ENCODE results near the gene ESRRB. TPM values are rescaled to one million over a fixed set of nuclear protein-coding genes. Genes with fewer than 3 reads are reported as not detected.

Gene ESRRB
- total RNA-seq, 1 experiment from 2014 or later, result 1.6 TPM

- no peak for TF ChIP-seq FOXJ3 (CRISPR knock-in tag; IDR thresholded peaks at IDR 0.05; ENCODE audit: borderline replicate concordance)
- TF ChIP-seq ARID4B (CRISPR knock-in tag; IDR thresholded peaks at IDR 0.05; ENCODE audit: borderline replicate concordance), result no peak
- TF ChIP-seq ATF2 (CRISPR knock-in tag; IDR thresholded peaks at IDR 0.05; ENCODE audit: borderline replicate concordance, low read depth), result no peak
- TF ChIP-seq JAZF1 (CRISPR knock-in tag; IDR thresholded peaks at IDR 0.05), result no peak
- no peak for TF ChIP-seq PRDM15 (CRISPR knock-in tag; IDR thresholded peaks at IDR 0.05)
- no peak for TF ChIP-seq GRHL2 (CRISPR knock-in tag; IDR thresholded peaks at IDR 0.05; ENCODE audit: insufficient replicate concordance, severe bottlenecking)
- no peak for TF ChIP-seq CREM (CRISPR knock-in tag; IDR thresholded peaks at IDR 0.05)
- no peak for TF ChIP-seq ZNF121 (CRISPR knock-in tag; IDR thresholded peaks at IDR 0.05)
- no peak for TF ChIP-seq ZNF416 (CRISPR knock-in tag; IDR thresholded peaks at IDR 0.05)
- no peak for TF ChIP-seq NR1H2 (CRISPR knock-in tag; IDR thresholded peaks at IDR 0.05)
- TF ChIP-seq IRF2 (CRISPR knock-in tag; IDR thresholded peaks at IDR 0.05; ENCODE audit: borderline replicate concordance, low read depth), result no peak
- TF ChIP-seq MXD4 (CRISPR knock-in tag; IDR thresholded peaks at IDR 0.05; ENCODE audit: borderline replicate concordance), result no peak
- TF ChIP-seq IRF1 (CRISPR knock-in tag; IDR thresholded peaks at IDR 0.05), result no peak
- no peak for TF ChIP-seq ZNF263 (CRISPR knock-in tag; IDR thresholded peaks at IDR 0.05; ENCODE audit: low read depth)
- no peak for TF ChIP-seq FOXP4 (CRISPR knock-in tag; IDR thresholded peaks at IDR 0.05)
- TF ChIP-seq ATF1 (CRISPR knock-in tag; IDR thresholded peaks at IDR 0.05), result no peak
- TF ChIP-seq USF1 (CRISPR knock-in tag; IDR thresholded peaks at IDR 0.05), result no peak
- TF ChIP-seq E2F4 (CRISPR knock-in tag; IDR thresholded peaks at IDR 0.05; ENCODE audit: borderline replicate concordance, low read depth), result no peak
- TF ChIP-seq NR3C1 (CRISPR knock-in tag; conservative IDR thresholded peaks at IDR 0.05; ENCODE audit: low read depth), result 0 out of 2 replicates have a peak, but pooled peaks have one; percentile 25
- no peak for TF ChIP-seq ZNF425 (CRISPR knock-in tag; conservative IDR thresholded peaks at IDR 0.05)
Observed at GRCh38 chr14:76352639-76353281, 23.2 kb upstream of the ESRRB start (continued).

Measured in WTC11 (cell line).